Activated CD8-positive, alpha-beta memory T cell treated with anti-CD3 and anti-CD28 coated beads, Interleukin-2, amount 50 U/mL, for 24 hours (primary cell): ENCODE results near the gene AKNAD1.
"Not testable (repeated sequence)": the region's sequence is repeated elsewhere in the genome, so short reads cannot be mapped to it uniquely, and the experiment has no call there.

ENCODE experiments used
- DNase-seq: peaks from one replicate; pipeline ENCODE4 v3.0.0-alpha.2; 2020; ENCODE audit errors: extremely low read depth

Gene AKNAD1

DNA sequence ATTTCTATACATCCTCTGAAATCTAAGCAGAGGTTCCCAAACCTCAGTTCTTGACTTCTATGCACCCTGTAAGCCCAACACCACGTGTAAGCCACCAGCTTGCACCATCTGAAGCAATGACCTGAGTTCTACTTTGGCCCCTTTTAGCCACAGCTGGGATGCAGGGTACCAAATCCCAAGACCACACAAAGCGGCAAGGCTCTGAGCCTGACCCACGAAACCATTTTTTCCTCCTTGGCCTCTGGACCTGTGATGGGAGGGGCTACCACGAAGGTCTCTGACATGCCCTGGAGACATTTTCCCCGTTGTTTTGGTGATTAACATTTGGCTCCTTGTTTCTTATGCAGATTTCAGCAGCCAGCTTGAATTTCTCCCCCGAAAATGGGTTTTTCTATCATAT lies 71.6 kb downstream of the AKNAD1 start:
- no peak for DNase-seq

DNA sequence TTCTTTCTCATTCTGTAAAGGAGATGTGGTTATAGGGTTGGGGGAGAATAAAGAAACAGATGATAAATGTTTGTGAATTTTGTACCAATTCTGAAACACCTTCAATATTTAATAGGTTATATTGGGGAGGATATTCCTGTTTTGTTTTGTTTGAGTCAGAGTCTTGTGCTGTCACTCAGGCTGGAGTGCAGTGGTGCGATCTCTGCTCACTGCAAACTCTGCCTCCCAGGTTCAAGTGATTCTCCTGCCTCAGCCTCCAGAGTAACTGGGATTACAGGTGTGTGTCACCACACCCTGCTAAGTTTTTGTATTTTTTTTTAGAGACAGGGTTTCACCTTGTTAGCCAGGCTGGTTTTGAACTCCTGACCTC lies 75.3 kb downstream of the AKNAD1 start:
- not testable (repeated sequence) for DNase-seq

DNA sequence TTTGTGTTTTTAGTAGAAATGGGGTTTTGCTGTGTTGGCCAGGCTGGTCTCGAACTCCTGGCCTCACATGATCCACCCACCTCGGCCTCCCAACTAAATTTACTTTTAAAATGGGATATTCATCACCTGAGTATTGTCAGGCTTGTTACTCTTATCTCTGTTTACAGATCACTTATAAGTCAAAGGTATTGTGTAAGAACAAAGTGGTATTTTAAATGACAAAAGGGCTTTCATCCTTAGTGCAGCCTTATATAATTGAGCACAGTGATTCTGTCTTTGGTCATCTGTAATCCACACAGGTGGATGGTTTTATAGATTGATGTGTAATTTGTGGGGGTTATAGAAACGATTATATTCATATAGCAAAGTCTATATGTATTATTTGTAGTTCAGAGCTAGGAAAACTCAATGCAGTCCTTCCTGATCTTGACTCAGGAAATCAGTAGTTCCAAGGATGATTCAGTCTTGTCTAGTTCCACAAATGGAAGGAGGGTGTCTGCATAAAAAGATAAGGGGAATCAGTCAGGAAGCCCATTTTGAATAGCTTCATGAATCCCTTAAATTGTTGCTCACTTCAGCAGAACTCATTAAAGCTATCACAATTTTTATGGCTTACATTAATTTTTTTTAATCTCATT lies 75.8 kb downstream of the AKNAD1 start:
- no peak for DNase-seq

DNA sequence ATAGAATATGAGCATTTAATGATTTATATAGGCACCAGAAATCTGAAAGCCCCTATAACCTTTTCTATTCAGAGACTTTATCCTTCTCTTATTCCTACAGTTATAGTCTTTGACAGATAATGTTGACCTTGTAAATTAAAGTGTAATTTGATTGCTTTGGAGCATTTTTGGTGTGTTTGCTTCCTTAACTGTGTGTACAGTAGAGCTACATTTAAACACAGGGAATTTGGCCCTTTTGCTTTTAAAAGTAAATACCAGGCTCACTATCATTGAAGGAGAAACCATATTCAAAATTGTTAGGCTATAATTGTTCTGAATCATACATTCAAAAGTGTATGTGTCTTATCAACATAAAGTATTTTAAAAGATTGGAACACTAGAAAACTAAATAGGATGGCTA lies 77.4 kb downstream of the AKNAD1 start:
- DNase-seq, result no peak

DNA sequence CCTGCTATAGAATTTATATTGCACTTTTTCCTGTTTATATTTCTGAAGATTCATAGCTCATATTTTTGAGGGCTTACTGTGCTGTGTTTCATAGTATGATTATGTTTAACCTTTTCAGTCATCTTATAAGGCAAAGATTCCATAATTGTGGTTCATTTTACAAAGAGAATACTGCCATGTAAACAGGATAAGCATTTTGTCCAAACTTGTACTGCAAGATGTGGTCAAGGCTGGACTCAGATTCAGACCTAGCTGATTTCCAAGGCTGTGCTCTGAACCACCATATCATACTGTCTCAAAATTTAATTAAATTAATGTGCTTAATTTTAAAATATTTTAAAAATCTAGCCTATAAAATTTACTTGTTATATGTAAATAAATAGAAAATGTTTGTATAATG lies 79.1 kb downstream of the AKNAD1 start:
- no peak for DNase-seq

DNA sequence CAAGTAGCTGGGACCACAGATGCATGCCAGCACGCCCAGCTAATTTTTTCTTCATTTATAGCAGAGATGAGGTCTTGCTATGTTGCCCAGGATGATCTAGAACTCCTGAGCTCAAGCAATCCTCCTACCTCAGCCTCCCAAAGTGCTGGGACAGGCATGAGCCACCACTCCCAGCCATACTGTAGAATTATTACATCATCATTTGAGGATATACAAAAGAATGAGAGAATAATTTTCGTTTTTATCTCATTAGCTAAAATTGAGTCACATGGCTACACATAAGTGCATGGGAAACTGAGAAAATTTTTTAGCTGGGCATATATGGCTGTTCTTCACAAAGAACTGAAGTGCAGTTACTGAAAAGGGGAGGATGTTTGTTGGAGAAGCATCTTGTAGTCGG lies 89.2 kb downstream of the AKNAD1 start:
- DNase-seq, result no peak

DNA sequence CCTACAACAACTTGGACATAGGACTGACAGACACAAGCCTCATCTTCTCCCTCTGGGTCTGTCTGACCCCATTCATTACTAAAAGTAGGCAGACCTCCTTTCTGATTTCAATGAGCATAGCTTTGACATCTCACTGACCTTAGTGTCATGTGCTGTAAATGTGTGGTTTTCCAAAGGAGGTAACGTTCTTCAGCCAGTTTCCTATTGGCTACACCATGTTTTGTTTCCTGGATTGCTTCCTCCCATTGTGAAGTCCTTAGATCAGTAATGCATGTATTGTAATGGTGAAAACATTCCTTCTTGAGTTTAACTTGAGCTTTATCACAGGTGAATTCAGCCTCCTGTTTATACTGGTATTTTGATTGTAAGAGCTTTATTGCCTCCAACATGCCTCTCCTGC lies 89.8 kb downstream of the AKNAD1 start:
- no peak for DNase-seq
